Adrenal gland (tissue), 12 donors: ENCODE data around the gene ATP7A. TPM values are rescaled to one million over a fixed set of nuclear protein-coding genes. Genes with fewer than 3 reads are reported as not detected.

ENCODE experiments used
- DNase-seq, 7 donors: peaks; one replicate each; pipeline ENCODE4 v3.0.0-alpha.2; 2019 to 2020
- H3K27ac ChIP-seq, 5 donors: fragments of 200-600 bp; sonication (generic) in 4 of 5; 1 replicate in 3 of 5; 2 replicates in 2 of 5; pipeline versions ENCODE4 v1.5.1 to v1.8.0; 2016 to 2020; ENCODE audit warnings: mild to moderate bottlenecking in 1 of 5
- H3K27me3 ChIP-seq: fragments of 200-600 bp; 2 replicates; pipeline ENCODE4 v1.8.0; 2021
- H3K36me3 ChIP-seq, 2 donors: fragments of 200-600 bp; replicated peaks in 1 of 2; 1 replicate in 1 of 2; 2 replicates in 1 of 2; pipeline versions ENCODE4 v1.5.1 to v1.8.0; 2018 to 2022
- H3K4me1 ChIP-seq, 2 donors: fragments of 200-600 bp; replicated peaks in 1 of 2; 1 replicate in 1 of 2; 2 replicates in 1 of 2; pipeline versions ENCODE4 v1.5.1 to v1.8.0; 2018 to 2021
- H3K4me3 ChIP-seq, 4 donors: fragments of 200-600 bp; sonication (generic) in 3 of 4; one replicate each; pipeline ENCODE4 v1.5.1; 2016 to 2018
- H3K9me3 ChIP-seq, 3 donors: fragments of 200-600 bp; sonication (generic) in 1 of 3; replicated peaks in 1 of 3; 1 replicate in 2 of 3; 2 replicates in 1 of 3; pipeline versions ENCODE4 v1.5.1 to v1.8.0; 2016 to 2021
- POLR2A ChIP-seq, 2 donors: fragments of 450-650 bp; IDR thresholded peaks; one replicate each; pipeline ENCODE4 v1.6.1; 2017; ENCODE audit warnings: antibody characterized with exemption in 2 of 2, mild to moderate bottlenecking in 2 of 2, moderate library complexity in 1 of 2
- WGBS, 4 donors: extraction: QIAGEN DNeasy Blood & Tissue Kit in 2 of 4; methylation state at CpG; one replicate each; pipeline versions ENCODE4 v1.1.5 to v1.1.7; 2013 to 2017; 5-methylcytosine and 5-hydroxymethylcytosine counted together
- intact Hi-C, 2 donors: fragments of 100-400 bp; cut with DNase I; formaldehyde crosslinking; loops; one replicate each; pipeline versions ENCODE4 v1.14.1 to v1.15.0; 2022 to 2023
- polyA plus RNA-seq, 3 donors: library from polyadenylated mRNA; stranded (reverse); fragments of 200-250 nt in 2 of 3; fragments of 350-450 nt in 1 of 3; fragmentation: Illumina TruSeq in 1 of 3; extraction: RNeasy Lipid Tissue Mini Kit (QIAGEN cat#74804) in 1 of 3; gene quantifications; one replicate each; pipeline ENCODE4 v1.2.3, GENCODE V29; 2013 to 2014
- total RNA-seq, 9 donors: library from RNA; depleted of rRNA in 4 of 9; stranded (reverse); fragments of >200 nt in 4 of 9; fragments of 120-200 nt in 1 of 9; fragmentation: NEBNext Ultra II Directional in 1 of 9; extraction: Animal tissue kit (Norgen Biotek cat#: 25700) in 1 of 9; gene quantifications; one replicate each; pipeline versions ENCODE4 v1.1.0 to v1.2.4, GENCODE V29; 2013 to 2023
- TF ChIP-seq, protein P1 (sequence below), 6 experiments: fragments of 450-650 bp in 4 of 6; fragments of 200-600 bp in 2 of 6; sonication (generic) in 1 of 6; IDR thresholded peaks; 1 replicate in 5 of 6; 2 replicates in 1 of 6; pipeline versions ENCODE4 v1.5.1 to v1.8.0; 2016 to 2021; ENCODE audit warnings: antibody characterized with exemption in 6 of 6, mild to moderate bottlenecking in 2 of 6, moderate library complexity in 1 of 6
- donor health status: healthy with polysubstance abuse.
- donor health status: Bipolar disorder and iron deficiency.
- donor health status: DM: yes; HTN: yes; CAD: no.
- donor health status: DM: no; HTN: no; CAD: no.
- donor health status: DM: no; HTN: no; CAD: no.
- donor health status: DM: yes; HTN: yes; CAD: no.

The ATP7A gene
- total and polyA plus RNA-seq, 12 donors: 2.6 to 20.9 (median 12.1) TPM

DNA sequence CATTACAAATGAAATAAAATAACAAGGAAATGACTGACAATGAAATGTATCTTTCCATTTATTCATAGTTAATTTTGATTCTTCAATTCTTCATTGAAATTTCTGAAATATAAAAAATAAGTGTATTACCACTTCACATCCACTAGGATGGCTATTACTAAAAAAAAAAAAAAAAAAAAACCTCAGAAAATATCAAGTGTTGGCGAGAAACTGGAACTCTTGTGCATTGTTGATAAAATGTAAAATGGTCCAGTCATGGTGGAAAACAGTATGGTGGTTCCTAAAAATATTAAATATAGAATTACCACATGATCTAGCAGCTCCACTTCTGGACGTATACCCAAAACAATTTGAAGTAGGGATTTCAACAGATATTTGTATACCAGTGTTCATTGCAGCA lies 36.1 kb downstream of the ATP7A start:
- 76 to 84% (median 82%) methylated on average over 2 of the region's 2 CpGs for WGBS, 4 donors

DNA sequence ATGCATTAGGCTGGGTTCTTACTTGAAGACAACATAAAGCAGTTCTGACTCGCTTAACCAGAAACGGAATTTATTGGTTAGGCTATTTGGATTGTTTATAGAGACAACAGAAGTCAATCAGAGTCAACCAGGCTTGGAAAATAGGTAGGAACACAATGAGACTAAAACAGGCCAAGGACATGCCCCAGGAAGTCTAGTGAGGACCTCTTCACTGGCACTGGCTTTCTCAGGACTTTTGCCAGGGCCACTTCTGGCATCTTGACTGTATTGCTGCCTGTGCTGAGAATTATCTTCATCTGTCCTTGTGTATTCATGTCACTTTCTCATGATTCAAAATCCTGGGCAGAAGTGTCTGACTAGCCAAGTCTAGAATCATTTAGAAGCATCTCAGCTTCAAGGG lies 39.3 kb downstream of the ATP7A start:
- Histone ChIP-seq H3K4me3 (no peak overlapping the region), H3K27ac (no peak overlapping the region), H3K27me3 (peaks cover 6% of the 10 kb centered on the region), H3K4me1 (no peaks in the 10 kb centered on the region), H3K9me3 (no peaks in the 10 kb centered on the region), H3K36me3 (no peaks in the 10 kb centered on the region)
- no peak for TF ChIP-seq POLR2A (IDR thresholded peaks at IDR 0.05)
- TF ChIP-seq, protein P1, sequence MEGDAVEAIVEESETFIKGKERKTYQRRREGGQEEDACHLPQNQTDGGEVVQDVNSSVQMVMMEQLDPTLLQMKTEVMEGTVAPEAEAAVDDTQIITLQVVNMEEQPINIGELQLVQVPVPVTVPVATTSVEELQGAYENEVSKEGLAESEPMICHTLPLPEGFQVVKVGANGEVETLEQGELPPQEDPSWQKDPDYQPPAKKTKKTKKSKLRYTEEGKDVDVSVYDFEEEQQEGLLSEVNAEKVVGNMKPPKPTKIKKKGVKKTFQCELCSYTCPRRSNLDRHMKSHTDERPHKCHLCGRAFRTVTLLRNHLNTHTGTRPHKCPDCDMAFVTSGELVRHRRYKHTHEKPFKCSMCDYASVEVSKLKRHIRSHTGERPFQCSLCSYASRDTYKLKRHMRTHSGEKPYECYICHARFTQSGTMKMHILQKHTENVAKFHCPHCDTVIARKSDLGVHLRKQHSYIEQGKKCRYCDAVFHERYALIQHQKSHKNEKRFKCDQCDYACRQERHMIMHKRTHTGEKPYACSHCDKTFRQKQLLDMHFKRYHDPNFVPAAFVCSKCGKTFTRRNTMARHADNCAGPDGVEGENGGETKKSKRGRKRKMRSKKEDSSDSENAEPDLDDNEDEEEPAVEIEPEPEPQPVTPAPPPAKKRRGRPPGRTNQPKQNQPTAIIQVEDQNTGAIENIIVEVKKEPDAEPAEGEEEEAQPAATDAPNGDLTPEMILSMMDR (IDR thresholded peaks at IDR 0.05): no peak
- DNase-seq: peak in 6 of 7 donors; percentile 16 to 55 (median 34)
- 54 to 88% (median 65%) methylated on average over 2 of the region's 2 CpGs for WGBS, 4 donors
- intact Hi-C loops: no loop called here

More for the DNA sequence above, 36.1 kb downstream of the ATP7A start:
- H3K4me1 ChIP-seq: no peaks in the 10 kb centered on the region
- TF ChIP-seq, protein P1 (IDR thresholded peaks at IDR 0.05): no peak
- TF ChIP-seq POLR2A (IDR thresholded peaks at IDR 0.05): no peak
- H3K36me3 ChIP-seq: no peaks in the 10 kb centered on the region
- H3K27ac ChIP-seq: no peak overlapping the region
- intact Hi-C loops: no loop called here
- DNase-seq: no peak
- no peaks in the 10 kb centered on the region for H3K9me3 ChIP-seq
- H3K27me3 ChIP-seq: no peaks in the 10 kb centered on the region
- no peak overlapping the region for H3K4me3 ChIP-seq

- DNase-seq: no peak
- no peak overlapping the region for H3K4me3 ChIP-seq
- 62 to 84% (median 71%) methylated on average over 1 of the region's 1 CpG for WGBS, 4 donors
- no peaks in the 10 kb centered on the region for H3K4me1 ChIP-seq
- TF ChIP-seq, protein P1 (IDR thresholded peaks at IDR 0.05): no peak
- TF ChIP-seq POLR2A (IDR thresholded peaks at IDR 0.05): no peak
- no peaks in the 10 kb centered on the region for H3K36me3 ChIP-seq
- no peaks in the 10 kb centered on the region for H3K9me3 ChIP-seq
- H3K27me3 ChIP-seq: peaks cover 6% of the 10 kb centered on the region
- H3K27ac ChIP-seq: no peak overlapping the region
- intact Hi-C loops: no loop called here
These were observed 41.7 kb downstream of the ATP7A start for GRCh38 chrX:77952173-77952572.

DNA sequence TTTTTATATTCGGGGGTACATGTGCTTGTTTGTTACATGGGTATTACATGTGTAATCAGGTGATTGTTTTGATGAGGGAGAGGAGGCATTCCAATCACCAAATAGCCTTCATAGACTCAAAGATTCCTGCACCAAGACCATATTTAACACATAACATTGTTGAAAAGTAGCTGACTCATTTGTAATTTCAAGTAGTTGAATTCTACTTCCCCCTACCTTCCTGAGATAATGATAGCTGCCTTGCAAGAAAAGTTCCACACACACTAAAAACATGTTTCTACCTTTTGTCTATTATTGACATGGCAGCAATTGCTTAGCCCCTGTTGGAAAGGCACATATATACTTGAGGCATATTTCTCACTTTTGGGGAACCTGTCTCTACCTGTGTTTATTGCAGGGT lies 42.8 kb downstream of the ATP7A start:
- TF ChIP-seq, protein P1 (IDR thresholded peaks at IDR 0.05): no peak
- no peak for TF ChIP-seq POLR2A (IDR thresholded peaks at IDR 0.05)
- DNase-seq: no peak
- Histone ChIP-seq H3K27ac (no peak overlapping the region), H3K36me3 (no peaks in the 10 kb centered on the region), H3K27me3 (peaks cover 6% of the 10 kb centered on the region), H3K4me3 (no peak overlapping the region), H3K4me1 (no peaks in the 10 kb centered on the region), H3K9me3 (no peaks in the 10 kb centered on the region)
- intact Hi-C loops: no loop called here
- 27 to 64% (median 55%) methylated on average over 1 of the region's 1 CpG for WGBS, 4 donors
